Omental fat pad (tissue), 4 donors: Measurements from ENCODE around the gene ZNF407. TPM values are rescaled to one million over a fixed set of nuclear protein-coding genes. Genes with fewer than 3 reads are reported as not detected.

Experiments
- ATAC-seq: fragments of 150-250 bp; one replicate; pipeline ENCODE4 v1.9.1; 2016; ENCODE audit warnings: mild to moderate bottlenecking, moderate library complexity; ENCODE audit not compliant: low FRiP score
- DNase-seq: peaks from one replicate; pipeline ENCODE4 v3.0.0-alpha.2; 2019; ENCODE audit warnings: low spot score
- CTCF ChIP-seq, 3 donors: fragments of 450-650 bp; IDR thresholded peaks; one replicate each; pipeline ENCODE4 v1.5.1; 2016 to 2017; ENCODE audit warnings: antibody characterized with exemption in 3 of 3, mild to moderate bottlenecking in 3 of 3, moderate library complexity in 2 of 3
- total RNA-seq, 4 donors: library from RNA; depleted of rRNA; stranded (reverse); fragments of >200 nt; gene quantifications; one replicate each; pipeline ENCODE4 v1.1.0, GENCODE V29; 2016

ZNF407 gene
- total RNA-seq, 4 donors from 2014 or later: 13.4 to 26.7 (median 19.7) TPM

- ATAC-seq (no peak), DNase-seq (no peak)
- no peak for TF ChIP-seq CTCF (IDR thresholded peaks at IDR 0.05)
Observed at GRCh38 chr18:74972354-74972753, 374.7 kb downstream of the ZNF407 start.

- TF ChIP-seq CTCF (IDR thresholded peaks at IDR 0.05): no peak
- ATAC-seq (no peak), DNase-seq (no peak)
Observed at GRCh38 chr18:74975001-74975400, 377.3 kb downstream of the ZNF407 start.

GRCh38 chr18:74976331-74976909 lies 378.8 kb downstream of the ZNF407 start:
- ATAC-seq (no peak), DNase-seq (no peak)
- no peak for TF ChIP-seq CTCF (IDR thresholded peaks at IDR 0.05)

- ATAC-seq (no peak), DNase-seq (no peak)
- TF ChIP-seq CTCF (IDR thresholded peaks at IDR 0.05): no peak
Observed at GRCh38 chr18:74977041-74977440, 379.4 kb downstream of the ZNF407 start.

- ATAC-seq (no peak), DNase-seq (no peak)
- TF ChIP-seq CTCF (IDR thresholded peaks at IDR 0.05): no peak
Observed at GRCh38 chr18:74980669-74981068, 383.0 kb downstream of the ZNF407 start.

- ATAC-seq (no peak), DNase-seq (no peak)
- TF ChIP-seq CTCF (IDR thresholded peaks at IDR 0.05): no peak
Observed at GRCh38 chr18:74981476-74981875, 383.8 kb downstream of the ZNF407 start.

- ATAC-seq (no peak), DNase-seq (no peak)
- TF ChIP-seq CTCF (IDR thresholded peaks at IDR 0.05): no peak
Observed at GRCh38 chr18:74982946-74983635, 385.4 kb downstream of the ZNF407 start.
